OCI-LY1 (cell line): Measurements from ENCODE around the gene TRAF6.

Source experiments
- H2AFZ ChIP-seq: fragments of 200-600 bp; sonication (generic), shearing (Covaris generic); 2 replicates; pipeline ENCODE4 v1.6.0; 2014; ENCODE audit warnings: antibody characterized with exemption, mild to moderate bottlenecking, low read length
- H3F3A ChIP-seq: fragments of 200-600 bp; sonication (generic), shearing (Covaris generic); 2 replicates; pipeline ENCODE4 v1.6.0; 2014; ENCODE audit warnings: mild to moderate bottlenecking, antibody characterized with exemption, low read length, moderate library complexity; ENCODE audit not compliant: insufficient read depth
- H3K27ac ChIP-seq: fragments of 200-600 bp; sonication (generic); 2 replicates; pipeline ENCODE4 v1.5.1; 2014; ENCODE audit warnings: low read length, mixed run types, mild to moderate bottlenecking, low read depth; ENCODE audit not compliant: poor library complexity, severe bottlenecking
- H3K27me3 ChIP-seq: fragments of 200-600 bp; sonication (generic); 2 replicates; pipeline ENCODE4 v1.6.0; 2014; ENCODE audit warnings: antibody characterized with exemption, mild to moderate bottlenecking, low read length, moderate library complexity; ENCODE audit not compliant: insufficient read depth
- H3K36me3 ChIP-seq: fragments of 200-600 bp; sonication (generic); 2 replicates; pipeline ENCODE4 v1.6.1; 2014; ENCODE audit warnings: mild to moderate bottlenecking, antibody characterized with exemption, low read length, moderate library complexity, mixed read lengths; ENCODE audit not compliant: insufficient read depth
- H3K4me1 ChIP-seq: fragments of 200-600 bp; sonication (generic); 2 replicates; pipeline ENCODE4 v1.5.1; 2014; ENCODE audit warnings: mild to moderate bottlenecking, low read length, moderate library complexity; ENCODE audit not compliant: insufficient read depth, severe bottlenecking
- H3K4me2 ChIP-seq: fragments of 200-600 bp; sonication (generic), shearing (Covaris generic); 2 replicates; pipeline ENCODE4 v1.6.1; 2014; ENCODE audit warnings: low read length
- H3K4me3 ChIP-seq: fragments of 200-600 bp; sonication (generic); 2 replicates; pipeline ENCODE4 v1.5.1; 2014; ENCODE audit warnings: low read length, low read depth, mild to moderate bottlenecking, mixed read lengths; ENCODE audit not compliant: poor library complexity, severe bottlenecking
- H3K79me2 ChIP-seq: fragments of 200-600 bp; shearing (Covaris generic); 2 replicates; pipeline ENCODE4 v1.6.1; 2016; ENCODE audit warnings: mixed run types, low read length, mixed read lengths; ENCODE audit not compliant: insufficient read depth
- H3K9ac ChIP-seq: fragments of 200-600 bp; sonication (generic), shearing (Covaris generic); 2 replicates; pipeline ENCODE4 v1.6.1; 2014; ENCODE audit warnings: mild to moderate bottlenecking, low read length, mixed read lengths
- H3K9me2 ChIP-seq: fragments of 200-600 bp; sonication (generic), shearing (Covaris generic); 2 replicates; pipeline ENCODE4 v1.6.1; 2014; ENCODE audit warnings: low read depth, mild to moderate bottlenecking, low read length, mixed read lengths
- H3K9me3 ChIP-seq: fragments of 200-600 bp; shearing (Covaris generic); 2 replicates; pipeline ENCODE4 v1.6.1; 2014; ENCODE audit warnings: low read length, mixed read lengths
- H4K20me1 ChIP-seq: fragments of 200-600 bp; sonication (generic), shearing (Covaris generic); 2 replicates; pipeline ENCODE4 v1.6.0; 2016; ENCODE audit warnings: mild to moderate bottlenecking, low read length; ENCODE audit not compliant: insufficient read depth
- CTCF ChIP-seq: fragments of 200-600 bp; sonication (generic), shearing (Covaris generic); IDR thresholded peaks from 2 replicates; pipeline ENCODE4 v1.5.1; 2017; ENCODE audit warnings: mild to moderate bottlenecking, antibody characterized with exemption, low read length, moderate library complexity, mixed read lengths
- EZH2 ChIP-seq: fragments of 200-600 bp; sonication (generic), shearing (Covaris generic); IDR thresholded peaks from 2 replicates; pipeline ENCODE4 v1.8.0; 2017; ENCODE audit warnings: borderline replicate concordance, mixed run types, mild to moderate bottlenecking, antibody characterized with exemption, low read length, moderate library complexity, mixed read lengths

Gene TRAF6

GRCh38 chr11:36499315-36499714 is 10.8 kb downstream of the TRAF6 start:
- Histone ChIP-seq H3K4me3 (no peak overlapping the region), H3F3A (no peaks in the 10 kb centered on the region), H3K27me3 (no peaks in the 10 kb centered on the region), H4K20me1 (no peaks in the 10 kb centered on the region), H3K4me1 (no peaks in the 10 kb centered on the region), H2AFZ (no peak overlapping the region), H3K9ac (no peak overlapping the region), H3K9me3 (no peaks in the 10 kb centered on the region), H3K79me2 (no peaks in the 10 kb centered on the region), H3K27ac (no peak overlapping the region), H3K4me2 (no peak overlapping the region), H3K36me3 (peaks cover 48% of the 10 kb centered on the region), H3K9me2 (no peaks in the 10 kb centered on the region)
- TF ChIP-seq EZH2 (no peak), CTCF (no peak)

- Histone ChIP-seq H3K36me3 (peaks cover 49% of the 10 kb centered on the region), H3K9me3 (no peaks in the 10 kb centered on the region), H3K4me3 (no peak overlapping the region), H3K9me2 (no peaks in the 10 kb centered on the region), H2AFZ (no peak overlapping the region), H4K20me1 (no peaks in the 10 kb centered on the region), H3K27ac (no peak overlapping the region), H3K27me3 (no peaks in the 10 kb centered on the region), H3F3A (no peaks in the 10 kb centered on the region), H3K4me1 (no peaks in the 10 kb centered on the region), H3K4me2 (no peak overlapping the region), H3K9ac (no peak overlapping the region), H3K79me2 (no peaks in the 10 kb centered on the region)
- TF ChIP-seq EZH2 (no peak), CTCF (no peak)
Measured at GRCh38 chr11:36498721-36499120, 11.4 kb downstream of the TRAF6 start.

GRCh38 chr11:36493332-36493731 is 16.7 kb downstream of the TRAF6 start:
- H3K36me3 ChIP-seq = peaks cover 64% of the 10 kb centered on the region

More at GRCh38 chr11:36493332-36493731, 16.7 kb downstream of the TRAF6 start:
- H2AFZ ChIP-seq = no peak overlapping the region
- no peaks in the 10 kb centered on the region for H3K9me3 ChIP-seq
- no peaks in the 10 kb centered on the region for H3K27me3 ChIP-seq
- no peak for TF ChIP-seq CTCF
- no peak for TF ChIP-seq EZH2
- H3K27ac ChIP-seq = no peak overlapping the region
- peaks cover 4% of the 10 kb centered on the region for H3K4me1 ChIP-seq
- H4K20me1 ChIP-seq = no peaks in the 10 kb centered on the region
- no peaks in the 10 kb centered on the region for H3K9me2 ChIP-seq
- H3K4me3 ChIP-seq = no peak overlapping the region
- no peaks in the 10 kb centered on the region for H3F3A ChIP-seq
- H3K4me2 ChIP-seq = no peak overlapping the region
- no peaks in the 10 kb centered on the region for H3K79me2 ChIP-seq
- no peak overlapping the region for H3K9ac ChIP-seq
